VCaP (cell line): ENCODE measurements around the gene NUBPL.
"Not testable (repeated sequence)": the region's sequence is repeated elsewhere in the genome, so short reads cannot be mapped to it uniquely, and the experiment has no call there.

ENCODE experiments used
- H3K27ac ChIP-seq: fragments of 450-650 bp; 2 replicates; pipeline ENCODE4 v1.5.1; 2017
- TF ChIP-seq, protein P1 (sequence below): fragments of 450-650 bp; conservative IDR thresholded peaks from 2 replicates; pipeline ENCODE4 v1.5.1; 2017; ENCODE audit warnings: mild to moderate bottlenecking, moderate library complexity

Gene NUBPL

DNA sequence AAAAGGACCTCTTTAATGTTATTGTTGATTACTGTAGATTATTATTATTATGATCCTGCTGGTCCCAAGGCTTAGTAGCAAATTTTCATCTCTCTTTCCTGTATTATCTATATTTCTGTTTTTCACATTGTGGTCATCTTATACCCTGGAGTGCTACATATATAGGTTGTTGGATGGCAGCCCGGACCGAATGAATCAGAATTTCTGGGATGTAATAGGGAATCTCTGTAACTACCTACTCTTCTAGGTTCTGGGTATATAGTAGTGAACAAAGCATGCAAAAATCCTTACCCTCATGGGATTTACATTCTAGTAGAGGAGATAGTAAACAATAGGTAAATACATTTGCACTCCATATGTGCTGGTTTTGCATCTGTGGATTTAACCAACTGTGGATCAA, 31.4 kb downstream of the NUBPL start:
- H3K27ac ChIP-seq = no peak overlapping the region
- TF ChIP-seq, protein P1, sequence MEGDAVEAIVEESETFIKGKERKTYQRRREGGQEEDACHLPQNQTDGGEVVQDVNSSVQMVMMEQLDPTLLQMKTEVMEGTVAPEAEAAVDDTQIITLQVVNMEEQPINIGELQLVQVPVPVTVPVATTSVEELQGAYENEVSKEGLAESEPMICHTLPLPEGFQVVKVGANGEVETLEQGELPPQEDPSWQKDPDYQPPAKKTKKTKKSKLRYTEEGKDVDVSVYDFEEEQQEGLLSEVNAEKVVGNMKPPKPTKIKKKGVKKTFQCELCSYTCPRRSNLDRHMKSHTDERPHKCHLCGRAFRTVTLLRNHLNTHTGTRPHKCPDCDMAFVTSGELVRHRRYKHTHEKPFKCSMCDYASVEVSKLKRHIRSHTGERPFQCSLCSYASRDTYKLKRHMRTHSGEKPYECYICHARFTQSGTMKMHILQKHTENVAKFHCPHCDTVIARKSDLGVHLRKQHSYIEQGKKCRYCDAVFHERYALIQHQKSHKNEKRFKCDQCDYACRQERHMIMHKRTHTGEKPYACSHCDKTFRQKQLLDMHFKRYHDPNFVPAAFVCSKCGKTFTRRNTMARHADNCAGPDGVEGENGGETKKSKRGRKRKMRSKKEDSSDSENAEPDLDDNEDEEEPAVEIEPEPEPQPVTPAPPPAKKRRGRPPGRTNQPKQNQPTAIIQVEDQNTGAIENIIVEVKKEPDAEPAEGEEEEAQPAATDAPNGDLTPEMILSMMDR = no peak

- H3K27ac ChIP-seq = no peak overlapping the region
- TF ChIP-seq, protein P1 = no peak
These were observed 35.3 kb downstream of the NUBPL start for GRCh38 chr14:31596342-31597095.

DNA sequence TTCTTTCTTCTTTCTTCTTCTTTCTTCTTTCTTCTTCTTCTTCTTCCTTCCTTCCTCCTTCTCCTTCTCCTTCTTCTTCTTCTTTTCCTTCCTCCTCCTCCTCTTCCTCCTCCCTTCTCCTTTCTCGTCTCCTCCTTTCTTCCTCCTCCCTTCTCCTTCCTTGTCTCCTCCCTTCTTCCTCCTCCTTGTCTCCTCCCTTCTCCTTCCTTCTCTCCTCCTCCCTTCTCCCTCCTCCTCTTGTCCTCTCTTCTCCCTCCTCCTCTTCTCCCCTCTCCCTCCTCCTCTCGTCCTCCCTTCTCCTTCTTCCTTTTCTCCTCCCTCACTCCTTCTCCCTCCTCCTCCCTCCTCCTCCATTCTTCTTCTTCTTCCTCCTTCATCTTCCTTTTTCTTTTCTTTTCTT, 44.5 kb downstream of the NUBPL start:
- H3K27ac ChIP-seq = no peak overlapping the region
- TF ChIP-seq, protein P1 = no peak

DNA sequence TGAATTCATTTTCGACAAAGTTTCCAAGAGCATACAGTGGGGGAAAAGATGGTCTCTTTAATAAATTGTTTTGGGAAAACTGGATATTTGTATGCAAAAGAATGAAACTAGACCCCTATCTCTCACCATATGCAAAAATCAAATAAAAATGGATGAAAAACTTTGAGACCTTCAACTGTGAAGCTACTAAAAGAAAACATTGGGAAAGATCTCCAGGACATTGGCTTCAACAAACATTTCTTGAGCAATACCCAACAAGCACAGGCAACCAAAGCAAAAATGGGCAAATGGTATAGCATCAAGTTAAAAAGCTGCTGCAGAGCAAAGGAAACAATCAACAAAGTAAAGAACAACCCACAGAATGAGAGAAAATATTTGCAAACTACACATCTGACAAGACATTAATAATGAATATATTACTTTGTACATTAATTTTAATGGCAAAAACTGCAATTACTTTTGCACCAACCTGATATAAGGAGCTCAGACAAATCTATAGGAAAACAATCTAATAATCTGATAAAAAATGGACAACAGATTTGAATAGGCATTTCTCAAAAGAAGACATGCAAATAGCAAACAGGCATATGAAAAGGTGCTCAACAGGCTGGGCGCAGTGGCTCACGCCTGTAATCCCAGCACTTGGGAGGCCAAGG, 50.7 kb downstream of the NUBPL start:
- TF ChIP-seq, protein P1 = no peak
- no peak overlapping the region for H3K27ac ChIP-seq

DNA sequence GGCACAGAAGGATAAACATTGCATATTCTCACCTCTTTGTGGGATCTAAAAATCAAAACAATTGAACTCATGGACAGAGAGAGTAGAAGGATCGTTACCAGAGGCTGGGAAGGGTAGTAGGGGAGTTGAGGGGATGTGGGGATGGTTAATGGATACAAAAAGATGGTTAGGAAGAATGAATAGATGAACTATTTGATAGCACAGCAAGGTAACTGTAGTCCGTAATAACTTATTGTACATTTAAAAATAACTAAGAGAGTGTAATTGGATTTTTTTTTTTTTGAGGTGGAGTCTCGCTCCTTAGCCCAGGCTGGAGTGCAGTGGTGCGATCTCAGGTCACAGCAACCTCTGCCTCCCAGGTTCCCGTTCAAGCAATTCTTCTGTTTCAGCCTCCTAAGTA, 52.0 kb downstream of the NUBPL start:
- TF ChIP-seq, protein P1 = no peak
- no peak overlapping the region for H3K27ac ChIP-seq

GRCh38 chr14:31618884-31619283, 57.7 kb downstream of the NUBPL start:
- H3K27ac ChIP-seq = not testable (repeated sequence)

- TF ChIP-seq, protein P1 = no peak
- H3K27ac ChIP-seq = no peak overlapping the region
These were observed 58.2 kb downstream of the NUBPL start for GRCh38 chr14:31619440-31619839.

GRCh38 chr14:31620898-31621297, 59.7 kb downstream of the NUBPL start:
- H3K27ac ChIP-seq = not testable (repeated sequence)
